HG03342 (cell line): ENCODE data around the gene WDR91.
A peak's percentile ranks its signal among the peaks of the same experiment; 100 is the strongest.
"Not testable (repeated sequence)": the region's sequence is repeated elsewhere in the genome, so short reads cannot be mapped to it uniquely, and the experiment has no call there.

ENCODE experiments used
- ATAC-seq: cut with Tn5 transposase; IDR thresholded peaks from one replicate; pipeline ENCODE4 v1.9.1; 2021; ENCODE audit warnings: mild to moderate bottlenecking, moderate library complexity; ENCODE audit not compliant: unreplicated experiment

Gene WDR91

DNA sequence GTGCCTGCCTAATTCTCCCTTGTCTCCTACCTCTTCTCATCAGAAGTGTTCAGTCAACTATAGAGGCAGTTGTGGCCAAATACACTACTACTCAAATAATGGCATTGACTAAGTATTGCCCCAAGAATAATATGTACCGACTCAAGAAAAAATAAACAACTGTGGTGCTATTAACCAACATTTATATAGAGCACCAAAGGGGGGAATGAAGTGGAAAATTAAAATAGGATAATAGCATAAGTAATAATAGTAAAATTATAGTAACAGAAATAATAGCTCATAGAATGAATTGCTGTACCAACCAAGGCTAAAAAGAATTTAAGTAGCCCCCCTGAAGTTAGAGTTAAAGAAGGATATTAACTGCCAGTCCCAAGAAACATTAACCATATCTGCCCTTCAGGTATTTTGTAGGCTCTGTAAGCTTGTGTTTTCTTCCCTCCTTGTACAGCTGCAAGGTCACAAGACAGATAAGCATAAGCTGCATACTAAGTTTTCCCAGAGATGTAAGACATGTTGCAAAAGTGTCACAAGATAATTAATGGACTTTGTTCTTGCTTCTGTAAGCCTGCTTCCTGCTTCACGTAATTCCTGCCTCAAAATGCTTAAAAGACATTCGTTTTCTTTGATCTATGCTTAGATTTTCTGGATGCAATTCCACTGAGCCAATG is 29.9 kb downstream of the WDR91 start:
- ATAC-seq, result no peak

DNA sequence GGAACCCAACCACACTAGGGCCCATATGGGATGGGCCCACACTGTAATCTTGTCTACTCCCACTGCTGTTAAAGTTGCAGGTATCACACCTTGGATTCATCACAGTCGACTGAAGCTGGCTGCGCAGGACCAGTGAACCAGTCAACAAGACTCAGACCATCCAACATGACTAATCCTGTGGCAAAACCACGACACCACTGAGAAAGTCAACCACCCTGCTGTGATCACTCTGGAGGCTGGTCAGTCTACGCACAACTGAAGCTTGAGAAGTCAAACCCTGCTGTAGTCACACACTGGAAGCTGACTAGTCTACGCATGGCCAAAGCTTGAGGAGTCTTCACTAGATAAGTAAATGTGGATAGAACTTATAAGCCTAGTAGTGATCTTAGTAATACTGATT is 31.2 kb downstream of the WDR91 start:
- no peak for ATAC-seq

DNA sequence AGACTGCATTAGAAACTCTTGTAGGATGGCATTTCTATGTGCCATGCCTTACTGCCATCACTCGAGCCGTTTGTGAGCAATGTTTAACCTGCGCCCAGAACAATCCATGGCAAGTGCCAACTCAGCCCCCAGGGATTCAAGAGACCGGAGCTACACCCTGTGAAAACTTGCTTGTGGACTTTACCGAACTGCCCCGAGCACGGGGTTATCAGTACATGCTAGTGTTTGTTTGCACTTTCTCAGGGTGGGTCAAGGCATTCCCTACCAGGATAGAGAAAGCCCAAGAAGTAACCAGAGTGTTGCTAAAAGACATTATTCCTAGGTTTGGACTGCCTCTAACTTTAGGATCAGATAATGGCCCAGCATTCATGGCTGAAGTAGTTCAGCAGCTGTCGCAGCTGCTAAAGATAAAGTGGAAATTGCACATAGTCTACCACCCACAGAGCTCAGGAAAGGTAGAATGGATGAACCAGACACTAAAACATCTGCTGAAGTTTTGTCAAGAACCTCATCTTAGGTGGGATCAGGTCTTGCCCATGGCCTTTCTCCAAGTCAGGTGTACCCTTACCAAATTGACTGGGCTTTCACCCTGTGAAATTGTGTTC is 31.9 kb downstream of the WDR91 start:
- ATAC-seq, result no peak

DNA sequence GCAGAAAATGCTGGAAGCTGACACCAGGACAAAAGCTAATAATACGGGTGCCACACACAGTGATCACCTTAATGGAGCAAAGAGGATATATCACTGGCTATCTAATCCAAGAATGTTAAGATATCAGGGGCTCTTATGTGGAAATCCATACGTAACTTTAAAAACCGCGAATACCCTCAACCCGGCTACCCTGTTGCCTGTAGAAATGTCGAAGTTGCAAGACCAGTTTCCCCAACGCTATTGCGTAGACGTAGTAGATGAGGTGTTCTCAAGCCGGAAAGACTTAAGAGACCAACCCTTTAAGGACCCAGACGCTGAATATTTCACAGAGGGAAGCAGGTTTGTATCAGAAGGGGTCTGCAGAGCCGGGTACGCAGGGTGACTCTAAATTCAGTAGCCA is 33.0 kb downstream of the WDR91 start:
- ATAC-seq, result no peak

DNA sequence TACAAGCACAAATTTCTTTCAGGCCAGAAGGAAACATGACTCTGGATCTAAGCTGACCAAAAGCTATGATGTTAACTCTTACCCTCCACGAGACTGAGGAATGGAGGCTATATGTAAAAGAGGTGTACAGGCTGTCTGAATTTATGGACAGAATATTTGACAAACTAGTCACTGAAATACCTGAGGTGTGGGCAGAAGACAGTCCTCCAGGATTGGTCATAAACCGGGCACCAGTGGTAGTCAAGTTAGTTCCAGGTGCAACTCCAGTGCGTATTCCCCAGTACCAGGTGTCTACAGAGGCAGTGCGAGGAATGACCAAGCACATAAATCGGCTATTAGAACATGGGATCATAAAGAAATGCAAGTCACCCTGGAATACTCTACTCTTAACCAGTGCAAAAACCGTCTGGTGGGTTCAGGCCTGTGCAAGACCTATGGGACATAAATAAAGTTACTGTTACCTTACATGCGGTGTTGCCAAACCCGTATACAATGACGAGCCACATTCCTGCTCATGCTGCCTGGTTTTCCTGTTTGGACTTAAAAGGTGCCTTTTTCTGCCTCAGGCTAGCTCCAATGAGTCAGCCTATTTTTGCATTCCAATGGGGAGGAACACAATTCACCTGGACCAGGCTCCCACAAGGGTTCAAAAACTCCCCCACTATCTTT is 34.2 kb downstream of the WDR91 start:
- no peak for ATAC-seq

DNA sequence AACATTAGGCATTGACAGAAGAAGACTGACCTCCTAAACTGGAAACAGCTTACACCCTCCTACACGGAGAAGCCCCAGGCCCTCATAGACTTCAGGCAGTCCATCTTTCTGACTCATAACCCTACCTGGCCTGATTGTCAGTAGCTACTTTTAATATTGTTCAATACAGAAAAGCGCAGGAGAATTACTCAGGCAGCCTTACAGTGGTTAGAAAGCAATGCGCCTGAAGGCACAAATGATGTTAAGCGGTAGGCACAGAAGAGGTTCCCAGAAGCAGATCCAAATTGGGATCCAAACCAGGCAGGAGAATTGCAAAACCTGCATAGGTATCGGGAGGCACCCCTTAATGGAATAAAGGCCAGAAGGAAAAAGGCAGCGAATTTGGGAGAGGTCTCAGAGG is 35.4 kb downstream of the WDR91 start:
- ATAC-seq, result no peak

DNA sequence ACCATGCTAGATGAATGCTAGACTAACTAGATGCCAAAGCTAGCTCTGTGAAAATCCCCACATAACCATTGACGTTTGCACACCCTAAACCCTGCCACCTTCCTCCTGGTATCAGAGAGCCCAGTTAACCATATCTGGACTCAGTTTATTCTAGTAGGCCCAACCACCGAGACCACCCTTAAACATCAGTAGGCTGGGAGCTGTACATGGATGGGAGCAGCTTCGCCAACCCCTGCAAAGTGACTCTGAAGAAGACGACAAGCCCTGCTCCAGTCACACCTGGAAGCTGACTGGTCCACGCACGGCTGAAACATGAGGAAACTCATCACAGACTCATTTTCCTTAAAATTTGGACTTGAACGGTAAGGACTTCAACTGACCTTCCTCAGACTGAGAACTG is 36.4 kb downstream of the WDR91 start:
- ATAC-seq, result no peak

DNA sequence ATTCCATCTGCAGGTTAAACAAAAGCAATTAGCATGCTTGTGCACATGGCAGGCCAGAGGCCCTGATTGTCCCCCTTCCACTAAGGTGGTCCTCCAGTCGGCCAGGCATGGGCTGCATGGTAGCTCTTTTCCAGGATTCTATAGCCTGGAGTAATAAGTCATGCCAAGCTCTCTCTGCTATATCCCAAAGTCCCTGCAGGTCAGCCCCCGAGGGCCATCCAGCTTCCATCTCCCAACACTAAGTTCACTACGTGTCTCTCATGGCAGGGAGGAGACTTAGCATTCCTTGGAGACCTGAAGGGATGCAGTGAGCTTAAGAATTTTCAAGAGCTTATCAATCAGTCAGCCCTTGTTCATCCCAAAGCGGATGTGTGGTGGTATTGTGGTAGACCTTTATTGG is 37.4 kb downstream of the WDR91 start:
- ATAC-seq, result not testable (repeated sequence)

DNA sequence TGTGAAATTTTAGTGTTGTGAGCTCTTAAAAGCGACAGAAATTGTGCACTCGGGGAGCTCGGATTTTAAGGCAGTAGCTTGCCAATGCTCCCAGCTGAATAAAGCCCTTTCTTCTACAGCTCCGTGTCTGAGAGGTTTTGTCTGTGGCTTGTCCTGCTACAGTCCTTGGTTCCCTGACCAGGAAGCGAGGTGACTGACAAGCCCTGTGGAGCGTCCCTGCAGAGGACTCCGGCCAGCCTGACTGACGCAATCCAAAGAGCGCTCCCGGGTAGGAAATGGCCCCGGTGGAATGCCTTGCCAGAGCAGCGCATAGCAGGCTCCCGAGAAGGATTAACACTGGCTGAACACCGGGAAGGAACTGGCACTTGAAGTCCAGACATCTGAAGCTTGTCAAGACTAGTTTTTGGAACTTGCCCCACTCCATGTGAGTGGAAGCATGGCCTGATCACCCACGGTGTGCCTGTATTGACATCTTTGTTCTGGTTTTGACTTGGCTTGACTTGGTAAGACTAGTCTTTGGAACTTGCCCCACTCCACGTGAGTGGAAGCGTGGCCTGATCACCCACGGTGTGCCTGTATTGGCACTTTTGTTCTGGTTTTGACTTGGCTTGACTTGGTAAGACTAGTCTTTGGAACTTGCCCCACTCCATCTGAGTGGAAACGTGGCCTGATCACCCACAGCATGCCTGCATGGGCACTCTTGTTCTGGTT is 39.6 kb downstream of the WDR91 start:
- not testable (repeated sequence) for ATAC-seq

DNA sequence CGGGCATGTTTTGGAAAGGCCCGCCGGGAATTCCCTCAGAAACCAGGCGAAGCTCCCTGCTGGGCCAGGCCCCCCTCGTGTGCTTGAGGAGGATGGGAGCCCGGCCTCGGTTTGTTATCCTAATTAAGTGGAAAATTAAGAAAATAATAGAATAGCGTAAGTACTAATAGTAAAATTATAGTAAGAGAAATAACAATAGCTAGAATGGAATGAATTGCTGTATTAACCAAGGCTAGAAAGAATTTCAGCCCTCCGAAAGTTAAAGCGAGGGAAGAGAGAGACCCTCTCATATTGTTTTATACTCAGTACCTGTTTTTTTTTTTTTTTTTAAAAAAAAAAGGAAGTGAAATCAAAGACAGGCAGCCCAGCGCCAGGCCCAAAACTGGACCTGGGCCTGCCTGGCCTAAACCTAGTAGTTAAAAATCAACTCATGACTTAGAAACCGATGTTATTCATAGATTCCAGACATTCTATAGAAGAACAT is 40.3 kb downstream of the WDR91 start:
- ATAC-seq, result peak; percentile 27

DNA sequence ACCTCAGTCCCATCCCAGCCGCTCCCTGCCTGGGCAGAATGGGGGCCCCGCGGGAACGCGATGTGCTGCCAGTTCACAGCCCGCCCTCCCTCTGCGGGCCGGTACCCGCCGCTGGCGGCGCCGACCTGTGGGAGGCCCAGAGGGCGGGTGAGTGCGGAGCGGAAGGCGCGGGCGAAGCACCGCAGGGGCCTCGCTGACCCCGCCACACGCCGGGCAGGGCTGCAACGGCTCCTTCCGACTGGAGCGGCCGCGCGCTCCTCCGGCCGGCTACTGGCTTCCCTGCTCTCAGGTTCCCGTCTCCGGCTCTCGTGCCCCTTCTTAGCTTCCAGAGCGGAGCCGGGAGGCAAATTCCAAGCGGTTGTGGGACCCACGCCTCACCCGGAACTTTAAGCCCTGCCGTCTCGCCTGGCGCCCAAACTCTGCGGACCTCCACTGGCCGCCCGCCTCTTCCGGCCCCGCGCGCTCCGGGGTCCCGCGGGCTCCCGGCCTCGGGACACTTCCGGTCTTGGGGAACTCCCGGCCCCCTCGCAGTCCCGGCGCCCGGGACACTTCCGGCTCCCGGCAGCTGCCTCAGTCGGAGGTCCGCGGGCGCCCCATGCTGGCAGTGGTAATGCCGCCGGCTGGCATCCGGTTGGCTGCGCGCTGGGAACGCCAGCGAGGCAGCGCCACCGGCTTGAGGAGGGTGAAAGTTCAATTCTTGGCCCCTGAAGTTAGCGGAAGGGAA is 40.9 kb downstream of the WDR91 start, which contains the start of gene CYREN:
Gene CYREN, minus strand, starts transcription at position 434 of the 724 bp plus-strand sequence. CDS start 1,785 bp downstream, outside the sequence.
- peak; percentile 76 for ATAC-seq

DNA sequence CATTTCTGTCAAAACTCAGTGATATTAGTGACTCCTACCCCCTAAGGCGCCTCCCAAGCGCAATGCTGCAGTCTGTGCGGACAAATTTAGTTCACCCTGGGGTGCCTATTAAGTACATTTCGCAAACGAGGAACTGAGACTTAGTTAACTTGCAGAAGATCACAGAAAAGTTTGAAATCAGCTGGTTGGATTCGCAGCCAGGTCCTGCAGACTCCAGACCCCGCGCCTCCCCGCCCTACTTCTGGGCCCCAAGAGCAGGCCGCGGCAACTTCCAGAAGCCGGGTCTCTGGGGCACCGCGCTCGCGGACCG is 41.4 kb downstream of the WDR91 start:
- peak; percentile 10 for ATAC-seq

DNA sequence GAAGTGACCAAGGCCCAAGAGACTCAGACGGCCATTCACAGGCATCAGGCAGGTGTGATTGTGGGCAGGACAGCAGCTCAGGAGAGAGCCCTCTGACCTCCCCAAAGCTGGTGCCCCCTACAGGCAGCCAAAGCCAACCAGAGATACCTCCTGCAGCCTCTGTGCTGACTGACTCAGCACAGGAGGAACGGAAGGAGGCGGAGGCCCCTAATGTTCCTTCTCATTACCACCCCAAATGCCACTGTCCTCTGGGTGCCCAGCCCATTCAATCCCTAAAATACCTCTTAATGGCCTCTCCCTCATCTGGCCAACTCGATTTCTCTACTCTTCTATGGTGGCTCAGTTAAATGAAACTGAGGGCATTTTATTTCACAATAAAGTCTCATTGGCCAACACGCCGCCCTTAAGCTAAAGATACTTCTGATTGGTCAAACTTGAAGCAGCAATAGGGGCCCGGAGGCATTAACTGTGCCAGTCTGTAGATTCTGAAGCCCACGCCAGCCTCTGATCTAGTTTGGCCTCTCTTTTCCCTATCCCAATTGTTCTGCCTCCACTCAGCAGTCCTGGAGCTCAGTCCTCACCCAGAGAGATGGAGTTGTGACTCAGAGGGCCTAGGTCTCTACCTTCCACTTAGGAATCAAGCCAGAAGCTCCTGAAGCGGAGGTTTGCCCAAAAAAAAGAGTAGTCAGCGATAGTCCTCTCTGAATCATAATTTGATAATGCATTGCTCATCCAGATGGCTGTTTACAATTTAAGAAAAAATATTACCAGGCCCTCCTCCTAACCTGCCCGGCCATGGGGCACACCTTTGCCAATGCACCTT is 42.0 kb downstream of the WDR91 start:
- ATAC-seq, result peak; percentile 40

DNA sequence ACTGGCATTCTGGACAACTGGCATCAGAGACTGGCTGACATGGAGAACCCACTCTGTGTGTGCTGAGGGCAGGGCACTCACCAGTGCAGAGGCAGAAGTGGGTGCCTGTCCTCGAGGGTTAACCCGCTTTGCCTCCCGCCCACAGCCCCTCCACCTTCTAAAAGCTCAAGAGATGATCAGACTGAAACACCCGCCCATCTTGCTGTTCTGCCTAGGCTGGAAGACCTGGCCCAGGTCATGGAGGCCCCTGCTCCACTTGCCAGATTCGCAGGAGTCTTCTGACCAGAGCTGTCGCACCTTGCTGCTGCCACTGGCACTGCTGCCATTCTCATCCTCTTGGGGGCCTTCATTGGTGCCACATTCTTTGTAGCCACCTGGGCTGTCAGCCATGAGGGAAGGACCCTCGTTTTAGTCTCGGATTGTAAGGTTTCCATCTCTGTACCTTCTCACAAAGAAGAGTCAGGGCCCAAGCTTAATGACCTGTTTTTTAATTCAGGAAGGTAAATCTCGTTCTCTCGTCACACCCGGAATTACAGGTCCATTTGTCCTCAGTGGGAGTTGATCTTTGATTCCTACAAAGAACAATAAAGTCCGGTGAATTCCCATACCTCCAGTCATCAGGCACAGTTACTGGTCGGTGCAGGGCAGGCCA is 42.7 kb downstream of the WDR91 start:
- no peak for ATAC-seq

DNA sequence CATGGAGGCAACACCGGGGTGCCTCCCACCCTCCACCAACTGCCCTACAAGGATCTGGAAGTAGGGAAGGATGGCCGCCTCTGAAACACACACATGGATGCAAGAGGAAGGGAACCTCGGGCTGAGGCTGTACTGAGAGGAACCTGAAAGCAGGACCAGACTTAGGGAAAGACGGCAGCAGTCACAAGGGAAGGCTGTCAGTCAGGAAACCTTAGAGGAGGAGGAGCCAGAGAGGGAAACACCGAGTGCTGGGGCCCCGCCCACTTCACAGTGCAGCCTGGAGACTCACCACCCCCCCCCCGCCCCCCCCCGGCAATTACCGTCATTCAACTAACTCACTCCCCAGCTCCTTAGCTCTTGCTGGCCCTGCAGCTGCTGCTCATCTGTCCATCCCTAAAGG is 43.3 kb downstream of the WDR91 start:
- ATAC-seq, result no peak

DNA sequence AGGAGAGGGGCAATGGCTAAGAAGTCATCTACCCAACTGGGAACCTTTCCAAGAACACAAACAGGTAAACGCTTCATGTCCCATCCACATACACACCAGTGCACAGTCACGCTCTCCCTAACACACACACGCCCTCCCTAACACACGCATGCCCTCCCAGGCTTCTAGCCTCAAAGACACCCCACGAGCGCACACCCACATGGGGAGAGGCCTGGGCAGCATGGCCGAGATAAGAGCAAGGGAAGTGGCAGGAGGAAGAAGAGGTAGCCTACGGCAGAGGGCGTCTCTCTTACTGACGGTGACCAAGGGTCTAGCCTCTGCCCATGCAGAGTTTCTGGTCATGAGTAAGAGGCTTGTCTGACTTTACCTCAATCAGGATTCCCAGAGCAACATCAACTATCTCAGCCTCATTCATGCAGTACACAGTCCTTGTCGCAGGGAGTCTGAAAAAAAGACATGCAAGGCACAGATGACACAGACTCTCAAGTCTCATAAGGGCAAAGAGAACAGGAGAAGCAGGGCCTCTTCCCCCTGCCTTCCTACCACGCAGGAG is 43.9 kb downstream of the WDR91 start:
- ATAC-seq, result no peak

DNA sequence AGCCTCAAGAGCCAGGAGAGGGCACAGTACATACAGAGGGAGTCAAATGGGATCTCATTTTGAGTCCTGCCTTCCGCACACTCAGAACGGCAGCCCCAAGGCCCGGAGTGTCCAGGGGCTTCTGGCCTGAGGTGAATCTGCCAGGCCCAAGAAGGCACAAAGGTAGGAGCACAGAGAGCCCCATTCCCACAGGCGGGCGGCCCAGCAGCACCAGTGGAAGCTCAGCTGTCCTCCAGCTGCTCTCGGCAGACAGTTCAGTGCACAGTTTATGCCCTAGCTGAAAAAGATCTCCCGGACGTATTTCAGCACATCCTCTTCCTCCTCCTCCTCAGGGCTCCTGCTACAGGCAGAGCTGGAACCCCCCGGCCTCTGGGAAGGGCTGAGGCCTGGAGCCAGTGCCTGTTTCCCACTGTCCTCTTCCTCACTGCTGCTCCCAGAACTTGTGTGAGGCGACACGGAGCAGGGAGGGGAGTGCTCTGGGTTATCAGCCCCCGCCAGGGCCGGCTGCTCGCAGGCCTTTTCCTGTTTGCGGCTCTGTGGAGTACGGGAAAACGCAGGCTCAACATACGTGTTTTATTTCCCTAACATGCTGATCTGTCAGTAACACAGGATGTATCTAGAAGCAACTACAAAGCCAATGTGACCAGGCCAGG is 44.9 kb downstream of the WDR91 start:
- no peak for ATAC-seq

DNA sequence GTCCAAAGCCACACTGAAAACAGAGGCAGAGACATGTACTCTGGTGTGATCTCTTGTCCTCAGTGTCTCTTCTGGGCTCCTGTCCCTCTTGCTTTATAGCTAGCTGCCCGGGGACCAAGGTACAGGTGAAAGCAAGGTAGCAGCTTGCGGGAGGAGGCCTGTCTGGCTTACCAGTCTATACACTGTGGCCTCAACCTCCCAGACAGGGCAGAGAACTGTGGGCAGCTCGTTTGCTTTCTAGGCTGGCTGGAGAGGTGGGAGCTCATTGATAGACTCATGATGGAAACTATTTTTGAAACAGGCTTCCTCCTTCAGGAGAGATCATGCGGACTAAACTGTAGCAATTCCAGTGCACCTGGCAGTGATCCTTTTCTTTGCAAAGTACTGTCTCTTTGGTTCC is 45.5 kb downstream of the WDR91 start:
- ATAC-seq, result no peak
